ENCODE results near the gene ADD1. TPM values are rescaled to one million over a fixed set of nuclear protein-coding genes. Genes with fewer than 3 reads are reported as not detected.

Gene ADD1
- total and polyA plus RNA-seq, 2 of the 13 experiments (the other 11 are each of a cell fraction or from before 2014, with no cell fraction given), result 73.9 to 122 TPM

DNA sequence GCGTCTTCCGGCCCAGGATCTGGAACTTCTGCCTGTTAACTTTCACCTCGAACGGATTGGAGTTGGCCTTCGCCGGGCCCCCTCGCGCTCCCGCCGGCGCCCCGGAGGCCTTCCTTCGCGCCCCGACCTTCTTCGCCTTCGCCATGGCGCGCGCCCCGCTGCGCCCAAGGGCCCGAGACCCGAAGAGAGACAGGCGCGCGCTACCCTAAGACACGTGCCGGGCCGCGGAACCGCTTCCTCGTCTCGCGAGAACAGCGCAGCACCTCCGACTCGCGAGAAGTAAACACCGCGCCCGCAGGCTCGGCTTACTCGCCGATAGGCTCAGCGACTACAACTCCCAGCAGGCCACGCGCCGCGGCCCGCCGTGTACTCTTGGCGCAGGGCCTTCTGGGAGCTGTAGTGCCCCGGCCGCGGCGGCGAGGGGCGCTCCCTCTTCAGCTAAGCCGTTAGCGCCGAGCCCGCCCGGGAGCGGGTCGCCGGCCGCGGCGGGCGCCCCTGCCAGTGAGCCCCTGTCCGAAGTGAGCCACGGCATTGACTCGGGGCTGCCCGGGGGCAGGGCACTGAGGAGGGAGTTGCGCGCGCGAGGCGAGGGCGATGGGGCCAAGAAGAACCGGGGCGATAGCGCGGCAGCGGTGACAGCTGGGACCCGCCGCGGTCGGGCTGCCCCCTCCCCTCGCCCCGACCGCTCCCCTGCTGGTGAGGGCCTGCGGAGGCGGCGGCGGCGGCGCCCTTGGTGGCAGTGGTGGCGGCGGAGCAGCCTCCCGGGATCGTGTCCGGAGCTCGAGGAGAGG, 119.7 kb downstream of the ADD1 start, which contains the start of the genes GRK4 and NOP14 (continued):
- TF ChIP-seq ZNF563 (CRISPR knock-in tag; IDR thresholded peaks at IDR 0.05) (peak; percentile 96), ZNF430 (CRISPR knock-in tag; IDR thresholded peaks at IDR 0.05) (peak; percentile 94), FOXK1 (CRISPR knock-in tag; IDR thresholded peaks at IDR 0.05; ENCODE audit: borderline replicate concordance, low read depth) (peak; percentile 100), SNAI1 (CRISPR knock-in tag; IDR thresholded peaks at IDR 0.05; ENCODE audit: borderline replicate concordance) (no peak; the same call in 1 of the 2 replicates), AGO1 (IDR thresholded peaks at IDR 0.05; ENCODE audit: low read depth, low read length, poor library complexity, severe bottlenecking) (no peak), MAFK (conservative IDR thresholded peaks at IDR 0.05 in 1 of 2, IDR thresholded peaks at IDR 0.05 in 1 of 2; ENCODE audit: low read length in 2 of 2) (no peak), SOX13 (IDR thresholded peaks at IDR 0.05) (no peak), SOX13 (CRISPR knock-in tag; conservative IDR thresholded peaks at IDR 0.05 in 1 of 2, IDR thresholded peaks at IDR 0.05 in 1 of 2) (peak in 1 of 2 experiments; percentile 61; a peak in 2 of 4 replicates), ZSCAN22 (CRISPR knock-in tag; IDR thresholded peaks at IDR 0.05) (0 out of 2 replicates have a peak, but pooled peaks have one; percentile 69), ZNF333 (CRISPR knock-in tag; IDR thresholded peaks at IDR 0.05; ENCODE audit: borderline replicate concordance) (peak; percentile 39; the same call in 1 of the 2 replicates), ZNF24 (IDR thresholded peaks at IDR 0.05) (no peak), CEBPB (IDR thresholded peaks at IDR 0.05; ENCODE audit: borderline replicate concordance, low read depth, low read length) (no peak), ZNF850 (CRISPR knock-in tag; conservative IDR thresholded peaks at IDR 0.05) (no peak), JUNB (CRISPR knock-in tag; IDR thresholded peaks at IDR 0.05; ENCODE audit: borderline replicate concordance) (no peak), FOXP1 (IDR thresholded peaks at IDR 0.05) (peak; percentile 60; the same call in 1 of the 2 replicates), FOXP1 (CRISPR knock-in tag; IDR thresholded peaks at IDR 0.05) (peak; percentile 75), ZZZ3 (CRISPR knock-in tag; IDR thresholded peaks at IDR 0.05; ENCODE audit: borderline replicate concordance) (peak; percentile 96), ZBTB3 (CRISPR knock-in tag; IDR thresholded peaks at IDR 0.05; ENCODE audit: borderline replicate concordance, low read depth) (peak; percentile 91), SP5 (CRISPR knock-in tag; IDR thresholded peaks at IDR 0.05; ENCODE audit: borderline replicate concordance, low read depth) (0 out of 2 replicates have a peak, but pooled peaks have one; percentile 17), ZC3H13 (CRISPR knock-in tag; IDR thresholded peaks at IDR 0.05) (peak; percentile 94), ZNF790 (CRISPR knock-in tag; IDR thresholded peaks at IDR 0.05; ENCODE audit: borderline replicate concordance) (peak; percentile 49; the same call in 1 of the 2 replicates), ZNF331 (CRISPR knock-in tag; IDR thresholded peaks at IDR 0.05) (peak; percentile 84; the same call in 1 of the 2 replicates)
- TF ChIP-seq, protein P1, sequence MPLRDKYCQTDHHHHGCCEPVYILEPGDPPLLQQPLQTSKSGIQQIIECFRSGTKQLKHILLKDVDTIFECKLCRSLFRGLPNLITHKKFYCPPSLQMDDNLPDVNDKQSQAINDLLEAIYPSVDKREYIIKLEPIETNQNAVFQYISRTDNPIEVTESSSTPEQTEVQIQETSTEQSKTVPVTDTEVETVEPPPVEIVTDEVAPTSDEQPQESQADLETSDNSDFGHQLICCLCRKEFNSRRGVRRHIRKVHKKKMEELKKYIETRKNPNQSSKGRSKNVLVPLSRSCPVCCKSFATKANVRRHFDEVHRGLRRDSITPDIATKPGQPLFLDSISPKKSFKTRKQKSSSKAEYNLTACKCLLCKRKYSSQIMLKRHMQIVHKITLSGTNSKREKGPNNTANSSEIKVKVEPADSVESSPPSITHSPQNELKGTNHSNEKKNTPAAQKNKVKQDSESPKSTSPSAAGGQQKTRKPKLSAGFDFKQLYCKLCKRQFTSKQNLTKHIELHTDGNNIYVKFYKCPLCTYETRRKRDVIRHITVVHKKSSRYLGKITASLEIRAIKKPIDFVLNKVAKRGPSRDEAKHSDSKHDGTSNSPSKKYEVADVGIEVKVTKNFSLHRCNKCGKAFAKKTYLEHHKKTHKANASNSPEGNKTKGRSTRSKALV (CRISPR knock-in tag; IDR thresholded peaks at IDR 0.05), result peak; percentile 100
- TF ChIP-seq, protein P2, sequence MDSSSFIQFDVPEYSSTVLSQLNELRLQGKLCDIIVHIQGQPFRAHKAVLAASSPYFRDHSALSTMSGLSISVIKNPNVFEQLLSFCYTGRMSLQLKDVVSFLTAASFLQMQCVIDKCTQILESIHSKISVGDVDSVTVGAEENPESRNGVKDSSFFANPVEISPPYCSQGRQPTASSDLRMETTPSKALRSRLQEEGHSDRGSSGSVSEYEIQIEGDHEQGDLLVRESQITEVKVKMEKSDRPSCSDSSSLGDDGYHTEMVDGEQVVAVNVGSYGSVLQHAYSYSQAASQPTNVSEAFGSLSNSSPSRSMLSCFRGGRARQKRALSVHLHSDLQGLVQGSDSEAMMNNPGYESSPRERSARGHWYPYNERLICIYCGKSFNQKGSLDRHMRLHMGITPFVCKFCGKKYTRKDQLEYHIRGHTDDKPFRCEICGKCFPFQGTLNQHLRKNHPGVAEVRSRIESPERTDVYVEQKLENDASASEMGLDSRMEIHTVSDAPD (CRISPR knock-in tag; IDR thresholded peaks at IDR 0.05), result peak; percentile 76; the same call in 1 of the 2 replicates
- TF ChIP-seq, protein P3, sequence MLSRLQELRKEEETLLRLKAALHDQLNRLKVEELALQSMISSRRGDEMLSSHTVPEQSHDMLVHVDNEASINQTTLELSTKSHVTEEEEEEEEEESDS (CRISPR knock-in tag; IDR thresholded peaks at IDR 0.05; ENCODE audit: borderline replicate concordance), result 0 out of 2 replicates have a peak, but pooled peaks have one; percentile 56
